HG02938 (cell line): ENCODE results near the gene SHTN1.

Experiments
- ATAC-seq: cut with Tn5 transposase; IDR thresholded peaks from one replicate; pipeline ENCODE4 v1.9.1; 2021; ENCODE audit warnings: mild to moderate bottlenecking, moderate library complexity; ENCODE audit not compliant: unreplicated experiment

SHTN1 gene

GRCh38 chr10:116877391-116877790 is 127.6 kb downstream of the SHTN1 start:
- no peak for ATAC-seq

GRCh38 chr10:116875897-116876296 is 129.1 kb downstream of the SHTN1 start:
- no peak for ATAC-seq

GRCh38 chr10:116873134-116873533 is 131.9 kb downstream of the SHTN1 start:
- ATAC-seq = no peak

GRCh38 chr10:116870949-116871348 is 134.0 kb downstream of the SHTN1 start:
- no peak for ATAC-seq

- no peak for ATAC-seq
Measured at GRCh38 chr10:116868722-116869121, 136.3 kb downstream of the SHTN1 start.

GRCh38 chr10:116868198-116868676 is 136.8 kb downstream of the SHTN1 start:
- no peak for ATAC-seq

GRCh38 chr10:116866987-116867595 is 137.9 kb downstream of the SHTN1 start:
- ATAC-seq = no peak

- ATAC-seq = no peak
Measured at GRCh38 chr10:116866066-116866465, 138.9 kb downstream of the SHTN1 start.

GRCh38 chr10:116864436-116864835 is 140.6 kb downstream of the SHTN1 start:
- ATAC-seq = no peak

GRCh38 chr10:116861796-116862195 is 143.2 kb downstream of the SHTN1 start:
- ATAC-seq = no peak

GRCh38 chr10:116857156-116857555 is 147.8 kb downstream of the SHTN1 start:
- ATAC-seq = no peak

GRCh38 chr10:116853701-116854100 is 151.3 kb downstream of the SHTN1 start:
- ATAC-seq = no peak

- ATAC-seq = no peak
Measured at GRCh38 chr10:116853287-116853686, 151.7 kb downstream of the SHTN1 start.

GRCh38 chr10:116852246-116852645 is 152.7 kb downstream of the SHTN1 start:
- no peak for ATAC-seq

GRCh38 chr10:116850058-116850611 is 154.9 kb downstream of the SHTN1 start:
- ATAC-seq = no peak

- ATAC-seq = peak; percentile 56
Measured at GRCh38 chr10:116849248-116850057, 155.5 kb downstream of the SHTN1 start, which contains the start of gene ENO4. Gene ENO4, plus strand, starts transcription at chr10:116849499. Its CDS starts 68 bp downstream, at chr10:116849567.

- ATAC-seq = no peak
Measured at GRCh38 chr10:116848944-116849247, 156.1 kb downstream of the SHTN1 start.

- ATAC-seq = peak; percentile 73
Measured at GRCh38 chr10:116848032-116848943, 156.7 kb downstream of the SHTN1 start.

- ATAC-seq = no peak
Measured at GRCh38 chr10:116845823-116846222, 159.2 kb downstream of the SHTN1 start.

- no peak for ATAC-seq
Measured at GRCh38 chr10:116840389-116841075, 164.5 kb downstream of the SHTN1 start.
